Right lung (tissue), 10 donors: Measurements from ENCODE around the gene GABBR2. TPM values are rescaled to one million over a fixed set of nuclear protein-coding genes. Genes with fewer than 3 reads are reported as not detected.

ENCODE experiments used
- DNase-seq, 2 donors: peaks; one replicate each; pipeline ENCODE4 v3.0.0-alpha.2; 2013
- long read RNA-seq, 8 donors: transcript quantifications; one replicate each; lab custom pipeline, GENCODE V29; 2026
- polyA plus RNA-seq, 5 donors: library from polyadenylated mRNA; unstranded; fragments of 120-200 nt; gene quantifications; one replicate each; pipeline versions ENCODE4 v1.2.1 to v1.2.3, GENCODE V29; 2013; ENCODE audit warnings: inconsistent platforms in 1 of 5, low replicate concordance in 1 of 5; ENCODE audit not compliant: insufficient read length in 5 of 5, insufficient read depth in 1 of 5

GABBR2 gene
- polyA plus RNA-seq: 1 to 10 TPM in 2 of 5 donors, under 1 TPM in 3; 0.48 to 1.4 (median 0.99) TPM
- long read RNA-seq, donor 1: 0 reads
- long read RNA-seq, donor 2: 0 reads
- long read RNA-seq, donor 3: 0 reads
- long read RNA-seq, donor 4: 0 reads
- long read RNA-seq, donor 5: 0 reads
- long read RNA-seq, donor 6: 0 reads
- long read RNA-seq, donor 7: 0 reads
- long read RNA-seq, donor 8: 0 reads

GRCh38 chr9:98708933-98709911, at the start of gene GABBR2:
TSS of gene GABBR2 (minus strand) at chr9:98708935. CDS start at chr9:98708737, 198 bp downstream.
- no peak for DNase-seq

GRCh38 chr9:98755006-98755618, 46.4 kb upstream of the GABBR2 start:
- no peak for DNase-seq

- DNase-seq: no peak
These were observed 42.5 kb upstream of the GABBR2 start for GRCh38 chr9:98751210-98751609.

DNA sequence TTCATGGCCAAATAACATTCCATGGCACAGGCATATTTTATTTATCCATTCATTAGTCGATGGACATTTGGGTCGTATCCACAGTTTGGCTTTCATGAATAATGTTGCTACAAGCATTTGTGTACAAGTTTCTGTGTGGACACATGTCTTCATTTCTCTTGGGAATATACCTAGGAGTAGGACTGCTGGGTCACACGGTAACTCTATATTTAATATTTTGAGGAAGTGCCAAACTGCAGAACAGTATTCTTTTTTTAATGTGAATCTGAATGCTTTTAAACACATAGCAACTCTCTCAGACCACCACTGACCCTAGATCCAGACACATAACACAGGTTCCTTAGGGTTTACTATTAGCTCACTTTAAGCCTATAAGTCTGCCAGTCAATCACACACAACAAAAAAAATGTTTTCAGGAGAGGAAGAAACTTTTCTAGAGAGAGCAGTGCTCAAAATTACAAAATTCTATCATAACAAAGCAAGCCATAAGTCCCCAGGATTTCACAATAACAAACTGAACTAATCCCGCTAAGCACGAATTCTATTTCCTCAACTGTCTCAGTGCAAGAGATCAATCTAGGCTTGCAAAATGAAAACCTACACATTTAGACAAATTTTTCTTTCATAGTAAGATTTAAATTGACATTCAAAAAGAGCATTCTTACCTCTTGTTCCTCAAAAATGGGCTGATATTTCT, 41.8 kb upstream of the GABBR2 start:
- no peak for DNase-seq

DNA sequence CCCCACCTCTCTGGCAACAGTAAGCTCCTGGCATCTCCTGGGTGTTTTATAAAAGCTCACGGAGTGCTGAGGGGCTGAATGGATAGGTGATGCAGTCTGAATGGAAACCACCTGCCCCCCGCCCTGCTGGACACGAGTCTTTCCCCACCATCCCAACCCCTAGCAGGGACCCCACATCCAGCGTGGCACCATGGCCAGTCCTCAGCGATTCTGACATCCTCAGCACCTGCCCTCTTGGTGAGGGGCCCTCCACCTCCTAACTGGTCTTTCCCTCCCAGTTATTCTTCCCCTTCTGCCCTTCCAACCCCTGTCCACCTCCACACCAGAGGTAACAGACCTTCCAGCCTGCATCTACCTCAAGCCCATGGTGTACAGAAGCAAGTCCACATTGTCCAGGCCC, 38.7 kb upstream of the GABBR2 start:
- no peak for DNase-seq

DNA sequence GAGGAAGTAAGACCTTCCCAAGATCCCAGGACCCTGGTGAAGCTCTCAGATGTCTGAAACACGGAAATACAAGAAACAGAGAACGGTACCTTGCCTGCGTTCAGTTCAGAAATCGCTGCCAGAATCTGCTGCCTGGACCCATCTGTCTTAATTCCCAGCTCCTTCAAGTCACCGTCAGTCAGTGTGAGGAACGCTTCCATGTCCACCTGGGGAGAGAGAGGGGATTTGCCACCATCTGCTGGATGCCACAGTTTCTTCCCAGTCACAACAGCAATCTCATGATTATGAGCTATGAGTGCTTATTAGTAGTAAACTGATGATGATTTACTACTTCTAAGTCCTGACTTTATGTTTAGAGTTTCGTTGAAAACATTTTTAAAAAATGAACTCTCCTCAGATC, 36.7 kb upstream of the GABBR2 start:
- DNase-seq: no peak

DNA sequence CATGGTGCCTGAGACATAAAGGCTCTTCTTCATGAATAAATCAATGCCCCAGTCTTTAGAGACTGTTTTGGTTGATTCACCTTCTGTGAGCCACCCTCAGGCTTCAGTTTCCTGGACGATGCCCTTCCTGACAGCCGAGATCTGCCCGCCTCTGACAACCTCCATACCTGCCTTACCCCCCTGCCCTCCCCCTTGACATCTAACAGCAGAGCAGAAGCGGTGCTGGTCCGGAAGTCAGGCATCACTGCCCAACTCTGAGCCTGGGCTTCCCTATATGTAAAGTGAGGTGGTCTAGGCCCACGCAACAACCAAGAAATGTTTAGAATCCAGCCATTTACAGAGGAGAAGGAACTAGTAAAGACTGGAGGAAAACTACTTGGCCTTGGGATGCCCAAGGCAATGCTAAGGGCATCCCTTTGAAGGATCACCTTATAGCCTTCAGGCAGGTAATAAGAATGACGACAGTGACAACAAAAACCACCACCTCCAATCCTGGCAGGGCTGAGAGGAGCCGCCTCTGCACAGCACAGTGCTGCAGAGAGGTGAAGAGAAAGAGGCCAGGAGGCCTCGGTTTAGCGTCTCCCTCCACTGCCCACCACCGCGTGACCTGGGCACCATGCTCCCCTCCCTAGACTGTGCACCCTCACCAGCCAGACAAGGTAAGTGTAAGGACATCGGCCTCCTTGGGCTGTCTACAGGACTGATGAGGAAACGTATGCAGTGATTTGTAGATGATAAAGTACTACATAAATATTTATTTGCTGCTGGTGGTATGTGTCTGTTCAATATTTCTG, 35.3 kb upstream of the GABBR2 start:
- no peak for DNase-seq

- no peak for DNase-seq
These were observed 34.6 kb upstream of the GABBR2 start for GRCh38 chr9:98743329-98743728.

GRCh38 chr9:98742325-98743280, 33.9 kb upstream of the GABBR2 start:
- no peak for DNase-seq

DNA sequence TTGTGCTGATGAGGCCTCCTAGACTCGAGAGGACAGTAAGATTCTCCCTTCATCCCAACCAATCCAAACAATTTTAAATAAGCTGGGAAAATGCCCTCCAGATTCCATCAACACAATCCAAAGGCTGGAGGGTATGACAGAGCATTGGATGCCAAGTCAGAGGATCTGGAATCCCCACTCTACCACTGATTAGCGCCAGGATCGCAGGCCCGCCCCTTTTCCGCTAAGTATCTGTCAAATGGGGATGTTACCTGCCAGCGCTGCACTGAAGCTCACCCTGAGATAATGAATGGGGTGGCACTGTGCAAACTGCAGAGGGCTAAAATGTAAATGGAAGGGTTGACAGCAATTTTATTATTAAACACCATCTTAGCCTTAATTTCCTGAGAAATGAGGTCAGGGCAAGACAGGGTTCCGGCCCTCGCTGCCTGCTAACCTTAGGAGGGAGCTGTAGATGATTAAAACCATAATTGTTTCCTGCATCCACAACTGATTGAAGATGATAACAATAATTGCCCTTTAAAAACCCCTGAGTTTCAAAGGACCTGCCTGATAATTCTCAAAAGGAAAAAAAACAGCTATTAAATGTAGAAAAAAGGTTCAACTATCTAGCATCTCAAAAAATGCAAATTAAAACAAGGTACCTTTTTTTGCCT, 31.6 kb upstream of the GABBR2 start:
- DNase-seq: no peak

- DNase-seq: no peak
These were observed 30.0 kb upstream of the GABBR2 start for GRCh38 chr9:98738741-98739140.

- no peak for DNase-seq
These were observed 27.5 kb upstream of the GABBR2 start for GRCh38 chr9:98736226-98736625.

GRCh38 chr9:98732801-98733200, 24.1 kb upstream of the GABBR2 start:
- no peak for DNase-seq

DNA sequence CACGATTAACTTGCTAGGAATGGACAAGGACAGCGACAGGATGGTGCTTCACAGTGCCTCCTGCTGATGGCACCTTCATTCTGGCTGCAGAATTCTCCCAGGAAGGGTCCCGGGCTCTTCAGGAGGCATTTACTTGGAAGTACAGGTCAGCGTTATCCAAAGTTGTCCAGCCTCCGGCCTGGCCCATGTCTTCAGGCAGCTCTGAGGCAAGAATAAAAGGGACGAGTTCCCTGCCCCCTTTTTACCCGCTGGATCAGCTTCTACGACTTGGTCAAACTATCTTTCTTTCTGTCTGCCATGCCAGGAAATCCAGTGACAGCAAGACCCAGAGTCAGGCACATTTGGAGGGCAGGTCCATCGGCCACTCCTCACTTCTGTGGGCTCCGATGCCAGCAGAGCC, 23.4 kb upstream of the GABBR2 start:
- DNase-seq: no peak

GRCh38 chr9:98730871-98731270, 22.1 kb upstream of the GABBR2 start:
- no peak for DNase-seq

DNA sequence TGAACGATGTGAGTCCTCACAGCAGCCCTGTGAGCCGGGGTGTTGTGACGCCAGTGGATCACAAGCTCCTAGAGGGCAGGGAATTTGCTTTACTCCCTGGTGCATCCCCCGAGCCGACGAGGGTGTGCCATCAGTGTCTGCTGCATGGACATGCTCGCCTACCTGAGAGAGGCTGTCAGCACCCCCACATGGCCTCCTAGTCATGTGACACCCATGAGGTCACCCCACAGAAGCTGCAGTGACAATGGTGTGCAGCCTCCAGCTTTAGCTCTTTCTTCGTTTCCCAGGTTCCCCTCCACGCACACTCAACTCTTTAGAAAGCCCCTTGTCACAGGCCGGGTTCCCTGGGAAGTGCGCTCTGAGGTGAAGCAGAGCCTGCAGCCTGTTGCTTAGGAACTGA, 19.8 kb upstream of the GABBR2 start:
- DNase-seq: no peak

GRCh38 chr9:98727428-98727827, 18.7 kb upstream of the GABBR2 start:
- DNase-seq: no peak

DNA sequence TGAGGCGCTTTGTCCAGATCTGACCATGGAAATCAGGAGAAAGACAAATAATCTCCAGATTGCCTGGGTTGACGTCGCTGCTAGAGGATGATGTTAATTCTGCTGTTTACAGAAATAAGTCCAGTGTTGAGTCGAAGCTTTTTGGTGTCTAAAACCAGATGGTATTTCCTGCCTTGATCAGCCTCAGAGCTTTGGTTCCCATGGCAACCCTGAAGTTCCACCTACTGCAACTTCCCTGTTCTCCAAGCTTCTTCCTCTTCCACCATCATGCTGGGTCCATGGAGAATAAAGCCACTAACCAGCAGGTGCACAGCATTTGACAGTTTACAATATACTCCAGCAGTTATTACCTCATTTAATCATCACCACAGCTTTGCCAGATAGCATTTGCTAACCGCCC, 18.0 kb upstream of the GABBR2 start:
- DNase-seq: no peak

DNA sequence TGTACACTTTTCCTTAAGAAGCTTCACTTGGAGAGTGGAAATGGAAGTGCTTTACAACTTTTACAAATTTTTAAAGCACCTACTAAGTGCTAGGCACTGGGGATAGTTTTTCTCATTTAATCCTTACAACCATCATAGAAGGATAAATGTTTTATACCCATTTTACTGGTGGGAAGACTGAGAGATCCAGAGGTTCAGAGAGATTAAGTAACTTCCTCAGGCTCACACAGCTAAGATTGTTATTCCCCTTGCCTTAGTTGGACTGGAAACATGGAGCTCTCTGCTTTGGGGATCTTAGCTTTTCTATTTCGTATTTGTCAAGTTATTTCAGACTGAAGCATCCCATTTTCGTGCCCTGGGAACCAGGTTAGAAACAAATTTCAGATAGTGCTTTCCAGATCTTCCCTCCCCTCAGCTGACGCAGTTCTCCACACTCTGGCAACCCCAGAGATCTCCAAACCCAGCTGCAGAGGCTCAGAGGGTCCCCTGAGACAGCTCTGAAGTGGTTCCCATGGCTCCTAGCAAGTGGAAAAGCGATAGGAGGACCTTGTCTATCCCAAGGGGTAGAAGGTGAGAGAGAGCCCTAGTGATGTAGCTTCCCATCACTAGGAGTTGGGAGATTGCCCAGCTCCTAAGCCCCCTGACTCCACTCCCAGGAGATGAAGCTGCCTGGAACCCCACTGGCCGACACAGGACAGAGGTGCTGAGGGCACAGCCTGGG, 16.2 kb upstream of the GABBR2 start:
- DNase-seq: no peak
